NB4 (cell line): ENCODE results near the gene CALHM4.

ENCODE experiments used
- CTCF ChIP-seq: IDR thresholded peaks from one replicate; pipeline ENCODE4 v1.5.1; 2012; ENCODE audit warnings: low read depth, low read length
- MYC ChIP-seq: IDR thresholded peaks from 2 replicates; pipeline ENCODE4 v1.6.1; 2011; ENCODE audit warnings: low read depth, low read length
- POLR2A ChIP-seq: IDR thresholded peaks from 2 replicates; pipeline ENCODE4 v1.6.1; 2011; ENCODE audit warnings: mild to moderate bottlenecking; ENCODE audit not compliant: insufficient read length; ENCODE audit errors: extremely low read depth
- TF ChIP-seq, protein P1 (sequence below): IDR thresholded peaks from 2 replicates; pipeline ENCODE4 v1.6.1; 2011; ENCODE audit warnings: low read depth, low read length

DNA sequence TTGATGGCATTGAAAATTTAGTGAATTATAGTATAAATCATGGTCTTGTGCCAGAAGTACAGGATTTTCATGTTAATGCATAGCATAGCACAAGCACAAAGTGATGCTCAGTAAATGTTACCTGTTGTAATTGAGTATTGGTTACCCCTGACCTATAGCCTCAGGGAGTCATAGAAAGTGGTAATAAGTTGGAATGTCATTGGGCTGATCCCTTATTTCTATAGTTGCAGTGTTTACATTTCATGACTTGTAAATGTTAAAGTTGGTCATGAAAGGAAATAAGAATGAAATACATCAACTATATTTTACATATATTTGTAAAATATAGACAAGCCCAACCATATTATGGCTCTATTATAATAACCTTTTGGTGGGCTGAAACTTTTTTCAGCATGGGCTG is 24.8 kb downstream of the CALHM4 start:
- TF ChIP-seq CTCF (no peak), POLR2A (no peak), MYC (no peak)
- TF ChIP-seq, protein P1, sequence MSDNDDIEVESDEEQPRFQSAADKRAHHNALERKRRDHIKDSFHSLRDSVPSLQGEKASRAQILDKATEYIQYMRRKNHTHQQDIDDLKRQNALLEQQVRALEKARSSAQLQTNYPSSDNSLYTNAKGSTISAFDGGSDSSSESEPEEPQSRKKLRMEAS, result no peak
